Neuronal stem cell (in vitro differentiated cells): ENCODE results near the gene ZNF423.

Experiments
- DNase-seq: peaks from one replicate; pipeline ENCODE4 v3.0.0-alpha.2; 2013; ENCODE audit warnings: low spot score
- H2AFZ ChIP-seq: one replicate; pipeline ENCODE4 v1.6.1; 2013; ENCODE audit warnings: mild to moderate bottlenecking, low read length, inconsistent platforms
- H2AK5ac ChIP-seq: 2 replicates; pipeline ENCODE4 v1.6.1; 2013; ENCODE audit warnings: low read depth, mild to moderate bottlenecking, inconsistent platforms, low read length, moderate library complexity, mixed read lengths
- H2BK120ac ChIP-seq: 2 replicates; pipeline ENCODE4 v1.6.1; 2013; ENCODE audit warnings: low read depth, mild to moderate bottlenecking, inconsistent platforms, low read length, moderate library complexity, mixed read lengths
- H2BK12ac ChIP-seq: one replicate; pipeline ENCODE4 v1.6.1; 2013; ENCODE audit warnings: low read length, inconsistent platforms
- H2BK15ac ChIP-seq: 2 replicates; pipeline ENCODE4 v1.6.1; 2013; ENCODE audit warnings: mild to moderate bottlenecking, low read length, inconsistent platforms, mixed read lengths
- H2BK5ac ChIP-seq: one replicate; pipeline ENCODE4 v1.6.1; 2013; ENCODE audit warnings: inconsistent platforms, mild to moderate bottlenecking, low read length, moderate library complexity
- H3K14ac ChIP-seq: one replicate; pipeline ENCODE4 v1.6.1; 2013; ENCODE audit warnings: low read length, inconsistent platforms
- H3K18ac ChIP-seq: 2 replicates; pipeline ENCODE4 v1.6.1; 2013; ENCODE audit warnings: low read length, inconsistent platforms
- H3K23ac ChIP-seq: 2 replicates; pipeline ENCODE4 v1.6.1; 2013; ENCODE audit warnings: low read depth, mild to moderate bottlenecking, mixed read lengths, low read length, inconsistent platforms; ENCODE audit not compliant: poor library complexity
- H3K27ac ChIP-seq: replicated peaks from 3 replicates; pipeline ENCODE4 v1.5.1; 2013; ENCODE audit warnings: low read length, inconsistent platforms
- H3K27me3 ChIP-seq, 3 experiments: 2 replicates each; pipeline ENCODE4 v1.6.1; 2013; ENCODE audit warnings: low read length in 3 of 3, mild to moderate bottlenecking in 2 of 3, inconsistent platforms in 1 of 3, low read depth in 1 of 3, mixed read lengths in 1 of 3, moderate library complexity in 1 of 3; ENCODE audit not compliant: control insufficient read depth in 3 of 3, insufficient read depth in 3 of 3
- H3K36me3 ChIP-seq, 2 donors: replicated peaks in 1 of 2; 2 replicates each; pipeline ENCODE4 v1.6.1; 2013; ENCODE audit warnings: low read length in 2 of 2; ENCODE audit not compliant: control insufficient read depth in 2 of 2, insufficient read depth in 2 of 2
- H3K4ac ChIP-seq: 2 replicates; pipeline ENCODE4 v1.6.1; 2013; ENCODE audit warnings: inconsistent platforms, mild to moderate bottlenecking, low read length, moderate library complexity
- H3K4me1 ChIP-seq, 2 donors: 1 replicate in 1 of 2; 2 replicates in 1 of 2; pipeline ENCODE4 v1.6.1; 2013; ENCODE audit warnings: low read length in 2 of 2, low read depth in 1 of 2; ENCODE audit not compliant: control insufficient read depth in 2 of 2, insufficient read depth in 1 of 2
- H3K4me2 ChIP-seq: one replicate; pipeline ENCODE4 v1.6.1; 2013; ENCODE audit warnings: mild to moderate bottlenecking, low read length, inconsistent platforms; ENCODE audit not compliant: insufficient read depth, poor library complexity, severe bottlenecking
- H3K4me3 ChIP-seq, 2 donors: 2 replicates each; pipeline ENCODE4 v1.5.1; 2013; ENCODE audit warnings: low read length in 2 of 2, mild to moderate bottlenecking in 2 of 2, inconsistent platforms in 1 of 2, moderate library complexity in 1 of 2
- H3K79me1 ChIP-seq: one replicate; pipeline ENCODE4 v1.6.1; 2013; ENCODE audit warnings: low read depth, mild to moderate bottlenecking, inconsistent platforms, low read length, moderate library complexity
- H3K9ac ChIP-seq: one replicate; pipeline ENCODE4 v1.6.1; 2013; ENCODE audit warnings: mild to moderate bottlenecking, low read depth, low read length, inconsistent platforms; ENCODE audit not compliant: poor library complexity
- H3K9me3 ChIP-seq, 2 donors: replicated peaks in 1 of 2; 2 replicates each; pipeline versions ENCODE3 to v1.6.1; 2013; ENCODE audit warnings: low read length in 2 of 2, mild to moderate bottlenecking in 2 of 2, inconsistent platforms in 1 of 2, low read depth in 1 of 2, mixed read lengths in 1 of 2, moderate library complexity in 1 of 2; ENCODE audit not compliant: control insufficient read depth in 2 of 2, insufficient read depth in 1 of 2
- H4K8ac ChIP-seq: one replicate; pipeline ENCODE4 v1.6.1; 2013; ENCODE audit warnings: low read depth, mild to moderate bottlenecking, inconsistent platforms, low read length, moderate library complexity
- H4K91ac ChIP-seq: one replicate; pipeline ENCODE4 v1.6.1; 2013; ENCODE audit warnings: low read length, low read depth, mild to moderate bottlenecking, inconsistent platforms; ENCODE audit not compliant: poor library complexity
- whole genome bisulfite sequencing, 2 donors: extraction: QIAGEN DNeasy Blood & Tissue Kit; methylation state at CpG; one replicate each; pipeline ENCODE4 v1.1.7; 2013; ENCODE audit warnings: missing lambda C conversion rate in 2 of 2, mixed read lengths in 1 of 2; ENCODE audit not compliant: insufficient read length in 2 of 2, insufficient replicate concordance in 1 of 2; ENCODE audit errors: extremely low coverage in 2 of 2; 5-methylcytosine and 5-hydroxymethylcytosine counted together

Gene ZNF423

DNA sequence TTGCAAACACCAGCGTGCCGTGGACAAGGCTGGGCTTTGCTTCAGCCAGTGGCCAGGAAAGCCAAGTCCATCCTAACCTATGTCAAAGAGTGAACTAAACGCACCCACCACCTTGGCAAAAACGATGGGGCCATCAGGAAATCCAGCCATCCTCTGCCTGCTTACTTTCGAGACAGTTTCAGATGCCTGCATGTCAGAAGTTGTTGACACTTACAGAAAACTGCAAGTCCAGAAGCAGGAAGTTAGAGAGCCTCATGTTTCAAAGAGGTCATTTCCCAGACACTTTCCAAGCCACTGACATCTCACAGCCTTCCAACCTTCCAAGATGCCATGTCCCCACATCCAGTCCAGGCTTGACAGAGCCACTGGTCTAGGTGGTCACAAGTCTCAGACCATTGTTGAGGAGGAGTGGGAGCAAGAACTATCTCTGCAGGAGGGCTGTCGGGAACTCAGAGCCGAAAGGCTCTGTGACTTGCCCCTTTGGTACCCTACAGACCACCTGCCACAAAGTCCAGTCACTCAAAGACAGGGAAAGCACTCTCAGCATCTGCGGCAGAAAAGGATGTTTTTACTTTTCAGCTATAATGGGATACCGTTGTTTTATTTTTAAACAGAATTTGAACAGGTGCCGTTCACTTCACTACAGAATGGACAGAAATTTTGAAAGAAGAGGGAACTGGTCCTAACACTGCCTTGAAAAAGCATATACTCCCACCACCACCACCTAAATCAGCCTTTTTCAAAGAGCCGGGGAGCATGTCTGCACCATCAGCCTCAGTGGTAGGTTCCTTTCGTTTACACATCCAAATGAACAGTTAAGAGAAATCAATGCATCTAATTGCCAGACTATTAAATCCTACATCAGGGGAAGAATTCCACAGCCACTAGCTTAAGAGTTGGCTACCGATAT, 5.1 kb downstream of the ZNF423 start:
- no peak overlapping the region for H3K27ac ChIP-seq
- no peak overlapping the region for H3K18ac ChIP-seq
- no peak overlapping the region for H2BK5ac ChIP-seq
- no peak overlapping the region for H3K4me3 ChIP-seq
- no peak overlapping the region for H3K4ac ChIP-seq
- no peak overlapping the region for H4K91ac ChIP-seq
- DNase-seq = no peak
- H3K4me1 ChIP-seq = peaks cover 22 to 55% of the 10 kb centered on the region in 2 donors
- no peaks in the 10 kb centered on the region for H3K79me1 ChIP-seq
- H3K9ac ChIP-seq = no peak overlapping the region
- peaks cover 2 to 44% of the 10 kb centered on the region in 2 donors for H3K36me3 ChIP-seq
- no peak overlapping the region for H2BK120ac ChIP-seq
- H2AK5ac ChIP-seq = no peak overlapping the region
- no peak overlapping the region for H2BK12ac ChIP-seq
- H3K4me2 ChIP-seq = no peak overlapping the region
- no peaks in the 10 kb centered on the region for H3K27me3 ChIP-seq
- no peak overlapping the region for H4K8ac ChIP-seq
- no peak overlapping the region for H3K14ac ChIP-seq
- H3K23ac ChIP-seq = no peak overlapping the region
- no peaks in the 10 kb centered on the region for H3K9me3 ChIP-seq
- H2AFZ ChIP-seq = no peak overlapping the region
- H2BK15ac ChIP-seq = no peak overlapping the region
- WGBS, 2 donors = no CpG with 5 or more reads among the region's 13 CpGs

DNA sequence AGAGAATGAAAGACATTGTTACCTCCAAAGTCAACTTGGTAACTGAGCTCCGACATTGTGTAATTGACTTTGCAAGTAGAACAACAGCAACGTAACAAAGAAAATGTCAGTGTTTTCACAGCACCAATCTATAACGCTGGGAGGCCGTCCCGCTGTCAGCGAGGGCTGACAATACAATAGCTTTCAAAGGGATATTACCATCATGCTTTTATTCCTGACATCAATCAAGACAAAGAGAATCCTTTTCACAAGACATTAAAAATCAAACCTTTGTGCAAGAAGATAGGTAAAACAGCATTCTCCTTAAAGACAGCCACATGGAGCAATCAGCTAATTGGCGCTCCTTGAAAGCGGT, 6.2 kb downstream of the ZNF423 start:
- H2AK5ac ChIP-seq = no peak overlapping the region
- no peak for DNase-seq
- peaks cover 2 to 47% of the 10 kb centered on the region in 2 donors for H3K36me3 ChIP-seq
- no peaks in the 10 kb centered on the region for H3K27me3 ChIP-seq
- no CpG with 5 or more reads among the region's 8 CpGs for WGBS, 2 donors
- H3K4me1 ChIP-seq = peaks cover 22 to 55% of the 10 kb centered on the region in 2 donors
- H3K4me3 ChIP-seq = no peak overlapping the region
- H3K9ac ChIP-seq = no peak overlapping the region
- no peak overlapping the region for H2BK12ac ChIP-seq
- H2AFZ ChIP-seq = no peak overlapping the region
- H2BK5ac ChIP-seq = no peak overlapping the region
- no peak overlapping the region for H2BK120ac ChIP-seq
- H3K18ac ChIP-seq = no peak overlapping the region
- H3K14ac ChIP-seq = no peak overlapping the region
- no peaks in the 10 kb centered on the region for H3K79me1 ChIP-seq
- no peak overlapping the region for H4K8ac ChIP-seq
- no peak overlapping the region for H4K91ac ChIP-seq
- H2BK15ac ChIP-seq = no peak overlapping the region
- H3K4ac ChIP-seq = no peak overlapping the region
- no peak overlapping the region for H3K23ac ChIP-seq
- H3K27ac ChIP-seq = no peak overlapping the region
- H3K4me2 ChIP-seq = no peak overlapping the region
- H3K9me3 ChIP-seq = no peaks in the 10 kb centered on the region

GRCh38 chr16:49849037-49849753, 6.7 kb downstream of the ZNF423 start:
- Histone ChIP-seq H3K9me3 (no peaks in the 10 kb centered on the region), H3K27me3 (no peaks in the 10 kb centered on the region), H3K14ac (no peak overlapping the region), H4K8ac (no peak overlapping the region), H3K23ac (no peak overlapping the region), H2AFZ (no peak overlapping the region), H4K91ac (no peak overlapping the region), H3K4ac (no peak overlapping the region), H2BK120ac (no peak overlapping the region), H3K4me3 (no peak overlapping the region), H3K4me2 (no peak overlapping the region), H3K18ac (no peak overlapping the region), H2BK12ac (no peak overlapping the region), H3K9ac (no peak overlapping the region), H2AK5ac (no peak overlapping the region), H2BK15ac (no peak overlapping the region), H3K36me3 (peaks cover 2 to 47% of the 10 kb centered on the region in 2 donors), H2BK5ac (no peak overlapping the region), H3K27ac (no peak overlapping the region), H3K4me1 (peaks cover 24 to 59% of the 10 kb centered on the region in 2 donors), H3K79me1 (no peaks in the 10 kb centered on the region)
- no peak for DNase-seq
- no CpG with 5 or more reads among the region's 6 CpGs for WGBS, 2 donors

DNA sequence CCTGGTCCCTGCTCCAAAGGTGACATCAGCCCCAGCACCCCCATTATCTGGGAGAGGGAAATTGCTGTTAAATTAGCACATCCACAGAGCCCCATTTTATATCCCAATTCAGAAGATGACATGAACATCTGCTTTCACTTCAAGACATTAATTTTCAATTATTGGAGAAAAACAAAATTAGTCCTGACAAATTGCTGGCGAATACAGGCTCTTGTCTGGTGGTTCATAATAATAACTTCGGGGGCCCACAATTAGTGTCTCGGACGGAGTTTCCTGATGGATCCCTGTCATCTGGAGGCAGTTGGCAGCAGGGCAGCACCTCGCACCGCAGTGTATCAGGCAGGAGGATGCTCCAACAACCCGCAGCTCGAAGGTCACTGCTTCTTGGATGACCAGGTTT, 7.4 kb downstream of the ZNF423 start:
- peaks cover 2 to 41% of the 10 kb centered on the region in 2 donors for H3K36me3 ChIP-seq

More for the DNA sequence above, 7.4 kb downstream of the ZNF423 start:
- no peak overlapping the region for H3K27ac ChIP-seq
- DNase-seq = no peak
- H4K8ac ChIP-seq = no peak overlapping the region
- no peak overlapping the region for H2AK5ac ChIP-seq
- no peak overlapping the region for H2BK120ac ChIP-seq
- H3K4me1 ChIP-seq = peaks cover 22 to 58% of the 10 kb centered on the region in 2 donors
- H3K4me3 ChIP-seq = no peak overlapping the region
- H3K9ac ChIP-seq = no peak overlapping the region
- no peak overlapping the region for H3K14ac ChIP-seq
- no peak overlapping the region for H4K91ac ChIP-seq
- H3K4me2 ChIP-seq = no peak overlapping the region
- no peak overlapping the region for H3K23ac ChIP-seq
- H2BK12ac ChIP-seq = no peak overlapping the region
- no peak overlapping the region for H2BK15ac ChIP-seq
- H2AFZ ChIP-seq = no peak overlapping the region
- no peaks in the 10 kb centered on the region for H3K27me3 ChIP-seq
- no peak overlapping the region for H2BK5ac ChIP-seq
- H3K4ac ChIP-seq = no peak overlapping the region
- H3K9me3 ChIP-seq = no peaks in the 10 kb centered on the region
- H3K79me1 ChIP-seq = no peaks in the 10 kb centered on the region
- no CpG with 5 or more reads among the region's 8 CpGs for WGBS, 2 donors
- H3K18ac ChIP-seq = no peak overlapping the region
